ENCODE measurements around the gene HIRA. TPM values are rescaled to one million over a fixed set of nuclear protein-coding genes. Genes with fewer than 3 reads are reported as not detected.
A peak's percentile ranks its signal among the peaks of the same experiment; 100 is the strongest.

Gene HIRA
- total and polyA plus RNA-seq, 8 donors: 18.4 to 30.6 (median 25.2) TPM

- no peaks in the 10 kb centered on the region for H3K4me1 ChIP-seq
- no peak overlapping the region for H3K27ac ChIP-seq
- no peaks in the 10 kb centered on the region for H3K9me3 ChIP-seq
- intact Hi-C loops (cut with DNase I): no loop called here
- no peak overlapping the region for H3K4me3 ChIP-seq
- TF ChIP-seq CTCF (IDR thresholded peaks at IDR 0.05): no peak
- ATAC-seq (no peak), DNase-seq (no peak)
- peaks cover 0 to 98% of the 10 kb centered on the region in 2 donors for H3K36me3 ChIP-seq
- no peaks in the 10 kb centered on the region for H3K27me3 ChIP-seq
Observed at GRCh38 chr22:19463491-19464469, 32.2 kb upstream of the HIRA start.

GRCh38 chr22:19463008-19463407, 31.5 kb upstream of the HIRA start:
- H3K27me3 ChIP-seq: no peaks in the 10 kb centered on the region
- intact Hi-C loops (cut with DNase I): no loop called here
- H3K4me3 ChIP-seq: no peak overlapping the region
- peaks cover 0 to 98% of the 10 kb centered on the region in 2 donors for H3K36me3 ChIP-seq
- no peak for TF ChIP-seq CTCF (IDR thresholded peaks at IDR 0.05)
- no peaks in the 10 kb centered on the region for H3K4me1 ChIP-seq
- H3K9me3 ChIP-seq: no peaks in the 10 kb centered on the region
- H3K27ac ChIP-seq: no peak overlapping the region
- DNase-seq: no peak
- ATAC-seq: no peak

- H3K9me3 ChIP-seq: no peaks in the 10 kb centered on the region
- H3K27ac ChIP-seq: no peak overlapping the region
- no peaks in the 10 kb centered on the region for H3K4me1 ChIP-seq
- TF ChIP-seq CTCF (IDR thresholded peaks at IDR 0.05): no peak
- DNase-seq: no peak
- H3K36me3 ChIP-seq: peaks cover 0 to 98% of the 10 kb centered on the region in 2 donors
- intact Hi-C loops (cut with DNase I): no loop called here
- no peak for ATAC-seq
- no peaks in the 10 kb centered on the region for H3K27me3 ChIP-seq
- no peak overlapping the region for H3K4me3 ChIP-seq
Observed at GRCh38 chr22:19461506-19461905, 30.0 kb upstream of the HIRA start.

GRCh38 chr22:19460036-19460435, 28.5 kb upstream of the HIRA start:
- H3K4me1 ChIP-seq: no peaks in the 10 kb centered on the region
- no peak overlapping the region for H3K27ac ChIP-seq
- H3K36me3 ChIP-seq: peaks cover 0 to 98% of the 10 kb centered on the region in 2 donors
- TF ChIP-seq CTCF (IDR thresholded peaks at IDR 0.05): no peak
- ATAC-seq (no peak), DNase-seq (peak in 1 of 4 donors; percentile 22)
- H3K27me3 ChIP-seq: no peaks in the 10 kb centered on the region
- no peaks in the 10 kb centered on the region for H3K9me3 ChIP-seq
- intact Hi-C loops (cut with DNase I): no loop called here
- H3K4me3 ChIP-seq: no peak overlapping the region

GRCh38 chr22:19457828-19458428, 26.4 kb upstream of the HIRA start:
- Histone ChIP-seq H3K9me3 (no peaks in the 10 kb centered on the region), H3K4me1 (no peaks in the 10 kb centered on the region), H3K27me3 (no peaks in the 10 kb centered on the region), H3K4me3 (no peak overlapping the region), H3K36me3 (peaks cover 0 to 98% of the 10 kb centered on the region in 2 donors), H3K27ac (no peak overlapping the region)
- DNase-seq (no peak), ATAC-seq (no peak)
- intact Hi-C loops (cut with DNase I): no loop called here
- TF ChIP-seq CTCF (IDR thresholded peaks at IDR 0.05): no peak

All from left lung (tissue), 10 donors.